Gastrocnemius medialis (tissue), 4 donors: ENCODE measurements around the gene MLXIP. TPM values are rescaled to one million over a fixed set of nuclear protein-coding genes. Genes with fewer than 3 reads are reported as not detected.

Experiments used
- ATAC-seq, 2 donors: fragments of 150-250 bp; one replicate each; pipeline ENCODE4 v1.9.1; 2016
- DNase-seq, 2 donors: peaks; one replicate each; pipeline ENCODE4 v3.0.0-alpha.2; 2019
- H3K27ac ChIP-seq, 4 donors: fragments of 200-600 bp; sonication (generic); 1 replicate in 1 of 4; 2 replicates in 3 of 4; pipeline ENCODE4 v1.5.1; 2016 to 2018; ENCODE audit warnings: mild to moderate bottlenecking in 2 of 4, moderate library complexity in 1 of 4
- H3K27me3 ChIP-seq, 3 donors: fragments of 200-600 bp; sonication (generic) in 2 of 3; 1 replicate in 1 of 3; 2 replicates in 2 of 3; pipeline versions ENCODE4 v1.5.1 to v1.6.0; 2016 to 2019; ENCODE audit warnings: mild to moderate bottlenecking in 1 of 3, moderate library complexity in 1 of 3
- H3K36me3 ChIP-seq, 2 donors: fragments of 200-600 bp; sonication (generic) in 1 of 2; one replicate each; pipeline ENCODE4 v1.5.1; 2017 to 2018
- H3K4me1 ChIP-seq, 2 donors: fragments of 200-600 bp; sonication (generic) in 1 of 2; one replicate each; pipeline ENCODE4 v1.5.1; 2016 to 2017; ENCODE audit warnings: mild to moderate bottlenecking in 2 of 2
- H3K4me3 ChIP-seq, 4 donors: fragments of 200-600 bp; sonication (generic) in 3 of 4; 1 replicate in 1 of 4; 2 replicates in 3 of 4; pipeline ENCODE4 v1.5.1; 2016 to 2019; ENCODE audit warnings: mild to moderate bottlenecking in 2 of 4
- H3K9me3 ChIP-seq, 3 donors: fragments of 200-600 bp; sonication (generic) in 2 of 3; 1 replicate in 1 of 3; 2 replicates in 2 of 3; pipeline ENCODE4 v1.5.1; 2016 to 2019
- POLR2A ChIP-seq, 2 donors: fragments of 450-650 bp; IDR thresholded peaks; one replicate each; pipeline ENCODE4 v1.6.1; 2017; ENCODE audit warnings: antibody characterized with exemption in 2 of 2, mild to moderate bottlenecking in 2 of 2, moderate library complexity in 2 of 2
- in situ Hi-C, 4 donors: fragments of 200-750 bp; cut with MboI; loops; one replicate each; pipeline versions ENCODE4 v1.15.0 to v1.8.0; 2017; ENCODE audit warnings: low sequenced_read_pairs in 4 of 4
- intact Hi-C: fragments of 100-400 bp; cut with DNase I; formaldehyde crosslinking; loops from one replicate; pipeline ENCODE4 v1.15.1; 2023; ENCODE audit warnings: low total_unique reads
- total RNA-seq, 4 donors: library from RNA; depleted of rRNA; stranded (reverse); fragments of >200 nt; gene quantifications; one replicate each; pipeline versions ENCODE4 v1.1.0 to v1.2.3, GENCODE V29; 2016
- TF ChIP-seq, protein P1 (sequence below), 5 experiments: fragments of 450-650 bp in 3 of 5; fragments of 200-600 bp in 2 of 5; sonication (generic) in 2 of 5; IDR thresholded peaks in 4 of 5; conservative IDR thresholded peaks in 1 of 5; 1 replicate in 4 of 5; 2 replicates in 1 of 5; pipeline ENCODE4 v1.5.1; 2016 to 2019; ENCODE audit warnings: antibody characterized with exemption in 5 of 5, mild to moderate bottlenecking in 3 of 5, moderate library complexity in 3 of 5

Gene MLXIP
- total RNA-seq, 4 donors from 2014 or later: 36.6 to 89.4 (median 79.7) TPM

DNA sequence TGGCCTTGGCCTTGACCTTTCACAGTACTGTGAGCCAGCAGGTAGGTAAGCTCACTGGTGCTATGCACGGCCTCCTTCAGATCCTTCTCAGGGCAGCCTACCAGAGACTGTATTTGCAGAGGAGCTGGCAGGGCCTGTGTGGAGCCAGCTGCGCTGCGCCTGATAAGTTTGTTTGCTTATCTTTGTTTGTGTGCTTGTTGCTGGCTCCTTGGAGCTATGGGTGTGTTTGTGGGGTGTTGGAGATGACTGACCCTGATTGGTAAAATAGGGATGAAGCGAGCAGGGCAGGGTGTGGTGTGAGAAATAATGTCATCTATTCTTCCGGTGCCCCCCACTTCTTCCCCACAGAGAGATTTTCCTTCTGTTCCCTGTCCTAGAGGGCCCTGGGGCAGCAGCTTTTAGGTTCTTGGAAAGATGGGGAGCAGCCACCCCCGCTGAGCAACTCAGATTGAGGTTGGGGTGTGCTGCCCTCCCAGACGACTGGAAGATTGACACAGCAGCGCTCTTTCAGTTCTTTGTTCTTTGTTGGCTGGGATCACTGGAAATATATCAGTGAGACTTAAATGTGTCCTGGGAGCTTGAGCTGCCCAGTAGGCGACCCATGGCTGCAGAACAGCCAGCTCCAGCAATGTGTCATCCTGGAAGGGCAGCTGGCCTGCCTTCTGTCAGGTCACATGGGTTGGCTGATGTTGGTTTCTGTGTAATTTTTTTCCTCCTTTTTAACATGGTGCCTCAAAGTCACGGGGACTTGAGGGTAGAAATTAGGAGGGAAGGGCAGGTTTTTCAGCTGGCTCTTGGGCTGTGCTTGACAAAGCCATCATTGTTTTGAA, 19.6 kb downstream of the MLXIP start:
- ATAC-seq (peak; percentile 70 to 77), DNase-seq (peak; percentile 78 to 91)
- in situ Hi-C loops (no loop called here), intact Hi-C loops (loop anchor here (2.0 kb wide), 1 partner anchor 19 kb away; the partner anchor contains the start of gene MLXIP)
- Histone ChIP-seq H3K4me3 (peak overlapping the region; percentile 10 to 40 (median 20)), H3K27me3 (no peaks in the 10 kb centered on the region), H3K4me1 (peaks cover 86 to 97% of the 10 kb centered on the region in 2 donors), H3K27ac (peak overlapping the region; percentile 90 to 97 (median 94)), H3K36me3 (no peaks in the 10 kb centered on the region), H3K9me3 (no peaks in the 10 kb centered on the region)
- peak; percentile 42 to 56 for TF ChIP-seq POLR2A (IDR thresholded peaks at IDR 0.05)
- TF ChIP-seq, protein P1, sequence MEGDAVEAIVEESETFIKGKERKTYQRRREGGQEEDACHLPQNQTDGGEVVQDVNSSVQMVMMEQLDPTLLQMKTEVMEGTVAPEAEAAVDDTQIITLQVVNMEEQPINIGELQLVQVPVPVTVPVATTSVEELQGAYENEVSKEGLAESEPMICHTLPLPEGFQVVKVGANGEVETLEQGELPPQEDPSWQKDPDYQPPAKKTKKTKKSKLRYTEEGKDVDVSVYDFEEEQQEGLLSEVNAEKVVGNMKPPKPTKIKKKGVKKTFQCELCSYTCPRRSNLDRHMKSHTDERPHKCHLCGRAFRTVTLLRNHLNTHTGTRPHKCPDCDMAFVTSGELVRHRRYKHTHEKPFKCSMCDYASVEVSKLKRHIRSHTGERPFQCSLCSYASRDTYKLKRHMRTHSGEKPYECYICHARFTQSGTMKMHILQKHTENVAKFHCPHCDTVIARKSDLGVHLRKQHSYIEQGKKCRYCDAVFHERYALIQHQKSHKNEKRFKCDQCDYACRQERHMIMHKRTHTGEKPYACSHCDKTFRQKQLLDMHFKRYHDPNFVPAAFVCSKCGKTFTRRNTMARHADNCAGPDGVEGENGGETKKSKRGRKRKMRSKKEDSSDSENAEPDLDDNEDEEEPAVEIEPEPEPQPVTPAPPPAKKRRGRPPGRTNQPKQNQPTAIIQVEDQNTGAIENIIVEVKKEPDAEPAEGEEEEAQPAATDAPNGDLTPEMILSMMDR (IDR thresholded peaks at IDR 0.05 in 4 of 5, conservative IDR thresholded peaks at IDR 0.05 in 1 of 5): no peak

DNA sequence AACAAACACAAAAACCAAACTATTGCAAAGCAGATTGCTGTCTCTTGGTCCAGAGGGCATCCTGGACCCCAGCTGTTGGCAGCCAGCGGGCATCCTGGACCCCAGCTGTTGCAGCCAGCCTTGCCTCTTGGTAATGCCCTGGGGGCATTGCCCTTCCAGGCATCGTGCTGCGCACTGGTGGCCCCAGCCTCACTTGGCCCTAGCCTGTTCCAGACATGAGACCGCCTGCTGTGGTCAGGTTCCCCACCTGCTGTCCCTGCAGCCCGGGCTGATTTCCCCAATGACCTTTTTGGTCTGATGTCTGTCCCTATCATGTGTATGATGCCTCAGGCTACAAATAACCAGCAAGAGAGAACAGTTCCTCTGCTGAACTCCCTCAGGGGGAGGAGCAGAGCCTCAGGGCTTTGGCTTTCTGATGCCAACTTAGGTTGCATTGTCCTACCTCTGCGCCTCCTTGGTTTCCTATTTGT, 20.8 kb downstream of the MLXIP start:
- Histone ChIP-seq H3K4me3 (peak overlapping the region in 1 of 4 donors; percentile 40), H3K27ac (peak overlapping the region; percentile 90 to 97 (median 94)), H3K9me3 (no peaks in the 10 kb centered on the region), H3K27me3 (no peaks in the 10 kb centered on the region), H3K4me1 (peaks cover 86 to 95% of the 10 kb centered on the region in 2 donors), H3K36me3 (no peaks in the 10 kb centered on the region)
- in situ Hi-C loops (no loop called here), intact Hi-C loops (loop anchor here (2.0 kb wide), 1 partner anchor 21 kb away; the partner anchor contains the start of gene MLXIP)
- peak; percentile 62 to 81 for TF ChIP-seq POLR2A (IDR thresholded peaks at IDR 0.05)
- TF ChIP-seq, protein P1 (IDR thresholded peaks at IDR 0.05 in 4 of 5, conservative IDR thresholded peaks at IDR 0.05 in 1 of 5): no peak
- DNase-seq (peak; percentile 82 to 94), ATAC-seq (peak; percentile 67 to 72)

DNA sequence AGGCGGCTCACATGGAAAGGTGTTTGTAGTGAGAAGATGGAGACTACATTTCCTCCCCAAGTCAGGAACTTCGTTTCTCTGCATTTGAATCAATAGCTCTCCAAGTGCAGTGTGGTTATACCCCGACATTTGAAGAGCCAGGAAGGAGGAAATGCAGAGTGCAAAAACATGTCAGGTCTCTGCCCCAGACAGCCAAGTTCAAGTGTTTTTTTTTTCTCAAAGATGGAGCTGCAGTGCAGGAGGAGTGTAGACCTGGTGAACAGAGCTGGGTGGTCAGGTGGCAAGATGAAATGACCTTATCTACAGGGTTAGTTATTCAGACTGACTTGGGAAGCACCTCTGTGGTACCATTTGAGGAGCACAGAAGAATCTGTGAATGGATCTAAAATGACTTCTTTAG, 21.3 kb downstream of the MLXIP start:
- DNase-seq (peak in 1 of 2 donors; percentile 15), ATAC-seq (no peak)
- Histone ChIP-seq H3K4me1 (peaks cover 85 to 95% of the 10 kb centered on the region in 2 donors), H3K36me3 (no peaks in the 10 kb centered on the region), H3K4me3 (no peak overlapping the region), H3K9me3 (no peaks in the 10 kb centered on the region), H3K27me3 (no peaks in the 10 kb centered on the region), H3K27ac (peak overlapping the region; percentile 90 to 97 (median 94))
- TF ChIP-seq POLR2A (IDR thresholded peaks at IDR 0.05): peak in 1 of 2 donors; percentile 6
- TF ChIP-seq, protein P1 (IDR thresholded peaks at IDR 0.05 in 4 of 5, conservative IDR thresholded peaks at IDR 0.05 in 1 of 5): no peak
- in situ Hi-C loops (no loop called here), intact Hi-C loops (loop anchor here (2.0 kb wide), 1 partner anchor 21 kb away; the partner anchor contains the start of gene MLXIP)

DNA sequence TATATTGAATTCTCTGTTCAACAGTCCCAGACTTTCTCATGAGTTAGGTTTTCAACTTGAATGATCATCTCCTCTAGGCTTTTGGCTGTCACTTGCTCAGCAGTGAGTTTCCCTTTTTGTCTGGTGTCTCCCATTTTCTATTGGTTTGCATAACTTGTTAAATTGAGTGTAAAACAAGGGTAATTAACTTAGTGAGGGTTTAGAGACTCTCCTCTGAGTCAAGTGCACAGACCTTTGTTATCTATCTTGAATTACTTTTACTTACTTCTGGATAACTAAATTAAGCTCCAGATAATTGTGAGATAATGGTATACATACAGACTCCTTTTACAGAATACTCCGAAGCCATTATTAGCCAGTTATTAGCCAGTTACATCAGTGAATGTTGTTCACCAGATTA, 22.0 kb downstream of the MLXIP start:
- intact Hi-C loops: no loop called here
- Histone ChIP-seq H3K27me3 (no peaks in the 10 kb centered on the region), H3K36me3 (no peaks in the 10 kb centered on the region), H3K9me3 (no peaks in the 10 kb centered on the region), H3K27ac (peak overlapping the region; percentile 90 to 97 (median 94)), H3K4me3 (no peak overlapping the region), H3K4me1 (peaks cover 85 to 95% of the 10 kb centered on the region in 2 donors)
- in situ Hi-C loops: no loop called here
- ATAC-seq (no peak), DNase-seq (no peak)
- TF ChIP-seq POLR2A (IDR thresholded peaks at IDR 0.05): no peak
- TF ChIP-seq, protein P1 (IDR thresholded peaks at IDR 0.05 in 4 of 5, conservative IDR thresholded peaks at IDR 0.05 in 1 of 5): no peak
